ES-I3 (cell line): ENCODE measurements around the gene YPEL1.
"Not testable (repeated sequence)": the region's sequence is repeated elsewhere in the genome, so short reads cannot be mapped to it uniquely, and the experiment has no call there.

Source experiments
- H3K36me3 ChIP-seq: 2 replicates; pipeline ENCODE4 v1.6.1; 2013; ENCODE audit warnings: mild to moderate bottlenecking, low read length, control low read depth, moderate library complexity; ENCODE audit not compliant: insufficient read depth
- H3K4me1 ChIP-seq: 2 replicates; pipeline ENCODE4 v1.6.1; 2013; ENCODE audit warnings: mild to moderate bottlenecking, control low read depth, low read length; ENCODE audit not compliant: insufficient read depth
- H3K9ac ChIP-seq: 2 replicates; pipeline ENCODE4 v1.6.1; 2013; ENCODE audit warnings: low read depth, mild to moderate bottlenecking, low read length, moderate library complexity
- H3K9me3 ChIP-seq: 2 replicates; pipeline ENCODE4 v1.6.1; 2013; ENCODE audit warnings: mild to moderate bottlenecking, low read length, moderate library complexity; ENCODE audit not compliant: control insufficient read depth, insufficient read depth

Gene YPEL1

GRCh38 chr22:21760640-21761039 is 25.0 kb upstream of the YPEL1 start:
- no peaks in the 10 kb centered on the region for H3K4me1 ChIP-seq
- H3K36me3 ChIP-seq = peaks cover 14% of the 10 kb centered on the region
- H3K9ac ChIP-seq = no peak overlapping the region
- no peaks in the 10 kb centered on the region for H3K9me3 ChIP-seq

GRCh38 chr22:21759646-21760376 is 24.2 kb upstream of the YPEL1 start:
- Histone ChIP-seq H3K9ac (no peak overlapping the region), H3K4me1 (no peaks in the 10 kb centered on the region), H3K9me3 (no peaks in the 10 kb centered on the region), H3K36me3 (peaks cover 10% of the 10 kb centered on the region)

GRCh38 chr22:21759093-21759492 is 23.5 kb upstream of the YPEL1 start:
- no peaks in the 10 kb centered on the region for H3K4me1 ChIP-seq
- no peak overlapping the region for H3K9ac ChIP-seq
- no peaks in the 10 kb centered on the region for H3K9me3 ChIP-seq
- H3K36me3 ChIP-seq = peaks cover 10% of the 10 kb centered on the region

DNA sequence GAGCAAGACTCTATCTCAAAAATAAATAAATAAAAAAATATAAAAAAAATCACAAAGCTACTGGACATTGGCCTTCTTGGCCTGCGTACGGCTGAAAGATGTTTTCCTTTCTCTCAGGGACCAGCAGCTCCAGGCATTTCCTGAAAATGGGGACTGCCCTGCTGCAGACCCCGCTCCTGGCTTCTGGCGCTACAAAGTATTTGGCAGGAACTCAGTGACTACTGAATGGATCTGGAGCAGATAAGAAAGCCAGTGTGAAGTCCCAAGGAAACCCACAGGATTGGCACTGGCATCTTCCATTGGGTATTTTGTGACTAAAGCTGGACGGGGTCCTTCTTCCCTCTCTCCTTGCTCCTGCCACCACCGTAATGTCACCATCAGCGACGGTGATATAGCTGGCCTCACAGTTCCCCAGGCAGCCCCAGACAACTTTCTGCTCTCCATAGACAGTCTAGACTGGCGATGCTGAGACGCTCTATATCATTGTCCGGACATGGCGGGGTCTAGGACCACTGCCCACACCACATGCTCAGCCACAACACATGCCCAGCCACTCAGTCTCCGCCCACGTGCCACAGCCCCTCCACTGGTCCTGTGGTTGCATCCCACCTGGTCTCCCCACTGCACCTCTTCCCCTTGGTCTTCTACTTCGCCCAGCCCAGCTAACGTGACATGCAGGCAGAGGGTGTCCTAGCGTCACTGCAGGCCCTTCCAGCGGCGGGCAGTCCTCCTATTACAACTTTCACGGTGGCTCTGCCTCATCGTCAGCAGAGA is 22.7 kb upstream of the YPEL1 start:
- H3K9ac ChIP-seq = no peak overlapping the region
- H3K9me3 ChIP-seq = no peaks in the 10 kb centered on the region
- H3K4me1 ChIP-seq = no peaks in the 10 kb centered on the region
- H3K36me3 ChIP-seq = peaks cover 4% of the 10 kb centered on the region; the same call in 1 of the 2 replicates

- Histone ChIP-seq H3K9ac (no peak overlapping the region), H3K9me3 (no peaks in the 10 kb centered on the region), H3K4me1 (no peaks in the 10 kb centered on the region), H3K36me3 (no peaks in the 10 kb centered on the region)
Measured at GRCh38 chr22:21755851-21756284, 20.3 kb upstream of the YPEL1 start.

DNA sequence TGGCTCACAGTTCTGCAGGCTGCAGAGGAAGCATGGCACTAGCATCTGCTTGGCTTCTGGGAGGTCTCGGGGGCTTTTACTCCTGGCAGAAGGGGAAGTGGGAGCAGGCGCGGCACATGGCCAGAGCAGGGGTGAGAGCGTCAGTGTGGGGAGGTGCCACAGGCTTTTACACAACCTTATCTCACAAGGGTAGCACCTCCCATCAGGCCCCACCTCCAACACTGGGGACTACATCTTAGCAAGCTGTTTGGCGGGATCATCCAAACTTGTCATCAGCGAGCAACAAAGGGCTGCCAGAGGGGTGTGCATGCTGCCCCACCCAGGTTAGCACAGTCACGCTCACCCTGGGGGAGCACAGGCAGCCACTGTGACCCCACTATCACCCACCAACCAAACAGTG is 18.9 kb upstream of the YPEL1 start:
- H3K4me1 ChIP-seq = no peaks in the 10 kb centered on the region
- no peak overlapping the region for H3K9ac ChIP-seq
- H3K36me3 ChIP-seq = no peaks in the 10 kb centered on the region
- no peaks in the 10 kb centered on the region for H3K9me3 ChIP-seq

- Histone ChIP-seq H3K9ac (no peak overlapping the region), H3K36me3 (no peaks in the 10 kb centered on the region), H3K4me1 (no peaks in the 10 kb centered on the region), H3K9me3 (no peaks in the 10 kb centered on the region)
Measured at GRCh38 chr22:21753374-21754111, 17.9 kb upstream of the YPEL1 start.

- no peaks in the 10 kb centered on the region for H3K9me3 ChIP-seq
- H3K36me3 ChIP-seq = no peaks in the 10 kb centered on the region
- peaks cover 4% of the 10 kb centered on the region; the same call in 1 of the 2 replicates for H3K4me1 ChIP-seq
- no peak overlapping the region for H3K9ac ChIP-seq
Measured at GRCh38 chr22:21752276-21752675, 16.7 kb upstream of the YPEL1 start.

GRCh38 chr22:21745948-21746347 is 10.4 kb upstream of the YPEL1 start:
- Histone ChIP-seq H3K9ac (no peak overlapping the region), H3K9me3 (no peaks in the 10 kb centered on the region), H3K36me3 (no peaks in the 10 kb centered on the region), H3K4me1 (peaks cover 4% of the 10 kb centered on the region; the same call in 1 of the 2 replicates)

- H3K4me1 ChIP-seq, H3K36me3 ChIP-seq, H3K9ac ChIP-seq, H3K9me3 ChIP-seq: not testable (repeated sequence)
Measured at GRCh38 chr22:21744917-21745316, 9.3 kb upstream of the YPEL1 start.

- Histone ChIP-seq H3K36me3 (no peaks in the 10 kb centered on the region), H3K9me3 (no peaks in the 10 kb centered on the region), H3K9ac (no peak overlapping the region), H3K4me1 (no peaks in the 10 kb centered on the region; the same call in 1 of the 2 replicates)
Measured at GRCh38 chr22:21741790-21742189, 6.2 kb upstream of the YPEL1 start.

GRCh38 chr22:21741059-21741458 is 5.5 kb upstream of the YPEL1 start:
- H3K9ac ChIP-seq = no peak overlapping the region
- H3K36me3 ChIP-seq = no peaks in the 10 kb centered on the region
- H3K4me1 ChIP-seq = no peaks in the 10 kb centered on the region; the same call in 1 of the 2 replicates
- no peaks in the 10 kb centered on the region for H3K9me3 ChIP-seq

DNA sequence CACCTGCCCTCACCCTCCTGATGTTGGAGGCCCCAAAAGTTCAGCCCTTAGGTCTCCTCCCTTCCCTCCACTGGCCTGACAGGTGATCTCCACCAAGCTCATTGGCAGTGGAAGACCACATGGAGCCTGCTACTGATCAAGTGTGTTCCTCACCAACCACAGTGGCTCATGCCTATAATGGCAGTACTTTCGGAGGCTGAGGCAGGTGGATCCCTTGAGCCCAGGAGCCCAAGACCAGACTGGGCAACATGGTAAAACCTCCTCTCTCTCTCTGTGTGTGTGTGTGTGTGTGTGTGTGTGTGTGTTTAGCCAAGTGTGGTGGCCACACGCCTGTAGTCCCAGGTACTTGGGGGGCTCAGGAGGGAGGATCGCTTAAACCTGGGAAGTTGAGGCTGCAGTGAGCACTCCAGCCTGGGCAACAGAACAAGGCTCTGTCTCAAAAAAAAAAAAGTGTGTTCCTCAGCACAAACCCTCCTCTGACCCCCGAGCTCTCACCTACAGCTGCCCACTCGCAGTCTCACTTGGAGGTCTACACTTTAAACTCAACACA is 4.3 kb upstream of the YPEL1 start:
- H3K9ac ChIP-seq = no peak overlapping the region
- H3K4me1 ChIP-seq = no peaks in the 10 kb centered on the region; the same call in 1 of the 2 replicates
- H3K9me3 ChIP-seq = no peaks in the 10 kb centered on the region
- H3K36me3 ChIP-seq = no peaks in the 10 kb centered on the region

- Histone ChIP-seq H3K9ac (no peak overlapping the region), H3K4me1 (no peaks in the 10 kb centered on the region; the same call in 1 of the 2 replicates), H3K9me3 (no peaks in the 10 kb centered on the region), H3K36me3 (no peaks in the 10 kb centered on the region)
Measured at GRCh38 chr22:21738966-21739365, 3.4 kb upstream of the YPEL1 start.
